OCI-LY7 (cell line): ENCODE measurements around the gene SLC25A21. TPM values are rescaled to one million over a fixed set of nuclear protein-coding genes. Genes with fewer than 3 reads are reported as not detected.

Experiments
- BruUV-seq: library from RNA; stranded (reverse); fragments of 400-500 nt; replicated peaks from 2 replicates; lab custom pipeline; 2021; lab: Mats Ljungman, UMichigan
- CTCF ChIA-PET: fragments of 300-600 bp; sonication (Branson Sonifier 250); formaldehyde crosslinking; loops from one replicate; lab custom pipeline; 2022; ENCODE audit warnings: antibody characterized with exemption; ENCODE audit not compliant: unreplicated experiment; lab: Charles Lee
- POLR2A ChIA-PET: fragments of 300-600 bp; sonication (Branson Sonifier 250); formaldehyde crosslinking; loops from one replicate; lab custom pipeline; 2022; ENCODE audit warnings: antibody characterized with exemption; lab: Charles Lee
- DNase-seq: peaks from one replicate; pipeline ENCODE4 v3.0.0-alpha.2; 2015; ENCODE audit warnings: low spot score
- H2AFZ ChIP-seq: fragments of 200-600 bp; sonication (generic), shearing (Covaris generic); 2 replicates; pipeline ENCODE4 v1.6.1; 2014; ENCODE audit warnings: mild to moderate bottlenecking, antibody characterized with exemption, low read length, moderate library complexity
- H3K27ac ChIP-seq: fragments of 200-600 bp; sonication (generic); 2 replicates; pipeline ENCODE4 v1.5.1; 2014; ENCODE audit warnings: mixed run types, low read depth, mild to moderate bottlenecking, moderate library complexity, low read length, inconsistent platforms; ENCODE audit not compliant: poor library complexity, severe bottlenecking
- H3K36me3 ChIP-seq: fragments of 200-600 bp; sonication (generic); 2 replicates; pipeline ENCODE4 v1.6.1; 2014; ENCODE audit warnings: mild to moderate bottlenecking, antibody characterized with exemption, low read length, moderate library complexity, mixed read lengths; ENCODE audit not compliant: insufficient read depth
- H3K4me1 ChIP-seq: fragments of 200-600 bp; sonication (generic); 2 replicates; pipeline ENCODE4 v1.5.1; 2014; ENCODE audit warnings: mild to moderate bottlenecking, low read length; ENCODE audit not compliant: insufficient read depth, poor library complexity, severe bottlenecking
- H3K4me2 ChIP-seq: fragments of 200-600 bp; sonication (generic); 2 replicates; pipeline ENCODE4 v1.6.1; 2014; ENCODE audit warnings: mild to moderate bottlenecking, low read length
- H3K4me3 ChIP-seq: fragments of 200-600 bp; sonication (generic); 2 replicates; pipeline ENCODE4 v1.5.1; 2014; ENCODE audit warnings: mild to moderate bottlenecking, low read depth, low read length; ENCODE audit not compliant: poor library complexity, severe bottlenecking
- H3K79me2 ChIP-seq: fragments of 200-600 bp; sonication (generic); 2 replicates; pipeline ENCODE4 v1.6.1; 2016; ENCODE audit warnings: low read depth, mild to moderate bottlenecking, low read length, moderate library complexity, mixed read lengths; ENCODE audit not compliant: insufficient read depth
- H3K9me2 ChIP-seq: fragments of 200-600 bp; sonication (generic); 2 replicates; pipeline ENCODE4 v1.6.1; 2016; ENCODE audit warnings: mild to moderate bottlenecking, low read length, mixed read lengths; ENCODE audit not compliant: insufficient read depth
- H3K9me3 ChIP-seq: fragments of 200-600 bp; sonication (generic); 2 replicates; pipeline ENCODE4 v1.6.1; 2014; ENCODE audit warnings: mild to moderate bottlenecking, mixed run types, low read length, mixed read lengths
- H4K20me1 ChIP-seq: fragments of 200-600 bp; sonication (generic); 2 replicates; pipeline ENCODE4 v1.6.1; 2014; ENCODE audit warnings: mild to moderate bottlenecking, antibody characterized with exemption, low read length, moderate library complexity, mixed read lengths; ENCODE audit not compliant: insufficient read depth
- CTCF ChIP-seq: fragments of 200-600 bp; sonication (generic); conservative IDR thresholded peaks from 2 replicates; pipeline ENCODE4 v1.5.1; 2014; ENCODE audit warnings: mild to moderate bottlenecking, antibody characterized with exemption, low read length, moderate library complexity, mixed read lengths
- EZH2phosphoT487 ChIP-seq: fragments of 200-600 bp; sonication (generic); IDR thresholded peaks from 2 replicates; pipeline ENCODE4 v1.6.1; 2018; ENCODE audit warnings: low read depth, borderline replicate concordance, mild to moderate bottlenecking, mixed run types, antibody characterized with exemption, low read length, moderate library complexity, mixed read lengths
- intact Hi-C: fragments of 100-400 bp; cut with micrococcal nuclease; formaldehyde crosslinking; loops from one replicate; pipeline ENCODE4 v1.10.0; 2022; ENCODE audit not compliant: unreplicated experiment
- total RNA-seq, 2 experiments: library from RNA; depleted of rRNA in 1 of 2; stranded (reverse); fragments of >200 nt in 1 of 2; shearing (Covaris generic) in 1 of 2; gene quantifications; 2 replicates each; pipeline ENCODE4 v1.2.3, GENCODE V29; 2014 to 2022

SLC25A21 gene
- total RNA-seq, 2 experiments from 2014 or later = not detected

- TF ChIP-seq EZH2phosphoT487 (no peak), CTCF (no peak)
- Histone ChIP-seq H3K9me2 (no peaks in the 10 kb centered on the region), H3K4me1 (no peaks in the 10 kb centered on the region), H3K4me3 (no peak overlapping the region), H3K4me2 (no peak overlapping the region), H3K36me3 (no peaks in the 10 kb centered on the region), H3K9me3 (no peaks in the 10 kb centered on the region), H3K79me2 (no peaks in the 10 kb centered on the region), H4K20me1 (no peaks in the 10 kb centered on the region), H2AFZ (no peak overlapping the region), H3K27ac (no peak overlapping the region)
- BruUV-seq = no TSS peak
- intact Hi-C loops = no loop called here
- ChIA-PET POLR2A (no interaction called here), CTCF (no interaction called here)
- DNase-seq = no peak
Observed at GRCh38 chr14:36946872-36947271, 225.5 kb downstream of the SLC25A21 start.

GRCh38 chr14:36944307-36945010, 227.9 kb downstream of the SLC25A21 start:
- Histone ChIP-seq H3K9me3 (no peaks in the 10 kb centered on the region), H3K9me2 (no peaks in the 10 kb centered on the region), H4K20me1 (no peaks in the 10 kb centered on the region), H3K36me3 (no peaks in the 10 kb centered on the region), H3K4me1 (no peaks in the 10 kb centered on the region), H3K4me2 (no peak overlapping the region), H3K79me2 (no peaks in the 10 kb centered on the region), H2AFZ (no peak overlapping the region), H3K27ac (no peak overlapping the region), H3K4me3 (no peak overlapping the region)
- intact Hi-C loops = no loop called here
- ChIA-PET POLR2A (no interaction called here), CTCF (no interaction called here)
- TF ChIP-seq CTCF (no peak), EZH2phosphoT487 (no peak)
- no TSS peak for BruUV-seq
- DNase-seq = no peak

GRCh38 chr14:36942522-36943245, 229.7 kb downstream of the SLC25A21 start:
- no peaks in the 10 kb centered on the region for H3K9me2 ChIP-seq
- H4K20me1 ChIP-seq = no peaks in the 10 kb centered on the region
- CTCF ChIA-PET = interaction anchor here (1.0 kb wide), 1 partner anchor 389 kb away, joined by 3 read pairs; no protein-coding TSS in a partner anchor
- H3K4me3 ChIP-seq = no peak overlapping the region
- POLR2A ChIA-PET = interaction anchor here (1.5 kb wide), 1 partner anchor 146 kb away, joined by 4 read pairs; no protein-coding TSS in a partner anchor
- DNase-seq = no peak
- H3K79me2 ChIP-seq = no peaks in the 10 kb centered on the region
- TF ChIP-seq EZH2phosphoT487 (no peak), CTCF (peak; percentile 63; the same call in 1 of the 2 replicates)
- no peak overlapping the region for H2AFZ ChIP-seq
- no peaks in the 10 kb centered on the region for H3K4me1 ChIP-seq
- no peaks in the 10 kb centered on the region for H3K36me3 ChIP-seq
- no peaks in the 10 kb centered on the region for H3K9me3 ChIP-seq
- intact Hi-C loops = loop anchor here (2.0 kb wide), 1 partner anchor 388 kb away; no protein-coding TSS in a partner anchor
- no peak overlapping the region for H3K27ac ChIP-seq
- no peak overlapping the region for H3K4me2 ChIP-seq
- no TSS peak for BruUV-seq
